Dermis microvascular lymphatic vessel endothelial cell (primary cell): ENCODE results near the gene PLD1. TPM values are rescaled to one million over a fixed set of nuclear protein-coding genes. Genes with fewer than 3 reads are reported as not detected.
"Not testable (repeated sequence)": the region's sequence is repeated elsewhere in the genome, so short reads cannot be mapped to it uniquely, and the experiment has no call there.

ENCODE experiments used
- DNase-seq, 2 donors: peaks; one replicate each; pipeline versions ENCODE4 v3.0.0 to v3.0.0-alpha.2; 2010; ENCODE audit warnings: low read depth in 2 of 2
- total RNA-seq: library from RNA; depleted of rRNA; stranded (reverse); fragments of >200 nt; gene quantifications from 2 replicates; pipeline ENCODE4 v1.2.1, GENCODE V29; 2014

Gene PLD1
- total RNA-seq, 1 donor from 2014 or later: 89.2 TPM

DNA sequence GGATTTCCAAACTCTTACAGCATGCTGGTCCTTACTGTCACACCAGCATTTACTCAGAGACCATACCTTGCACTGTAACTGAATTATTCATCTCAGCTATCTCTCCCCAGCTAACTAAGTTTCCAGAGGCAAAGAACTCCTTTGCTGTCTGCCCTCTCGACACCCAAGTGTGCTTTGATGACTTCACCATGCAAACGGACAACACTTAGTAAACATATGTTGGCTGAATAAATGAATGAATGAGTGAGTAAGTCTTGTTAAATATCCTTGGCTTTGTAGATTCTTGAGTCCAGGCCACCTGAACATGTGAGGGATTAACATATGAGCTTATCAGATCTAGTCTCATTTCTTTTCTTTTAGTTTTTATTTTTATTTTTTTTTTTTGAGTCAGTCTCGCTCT lies 138.2 kb downstream of the PLD1 start:
- DNase-seq: no peak

DNA sequence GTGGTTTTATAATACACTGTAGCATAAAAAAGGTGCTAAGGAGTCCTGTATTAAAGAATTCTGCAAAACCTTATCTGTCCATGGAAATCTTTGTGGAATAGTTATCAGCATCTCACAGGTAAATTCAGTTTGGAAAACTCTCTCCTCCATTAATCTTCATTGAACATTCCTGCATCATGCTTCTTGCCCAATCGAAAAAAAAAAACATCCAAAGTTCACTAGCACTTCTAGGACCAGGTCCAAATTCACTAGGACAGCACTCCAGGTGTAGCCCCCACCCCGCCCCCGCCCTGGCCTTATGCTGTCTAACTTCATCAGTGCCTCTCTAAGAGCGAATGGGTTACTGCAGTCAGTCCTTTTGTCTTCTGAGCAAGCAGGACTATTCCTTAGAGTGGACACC lies 138.6 kb downstream of the PLD1 start:
- no peak for DNase-seq

DNA sequence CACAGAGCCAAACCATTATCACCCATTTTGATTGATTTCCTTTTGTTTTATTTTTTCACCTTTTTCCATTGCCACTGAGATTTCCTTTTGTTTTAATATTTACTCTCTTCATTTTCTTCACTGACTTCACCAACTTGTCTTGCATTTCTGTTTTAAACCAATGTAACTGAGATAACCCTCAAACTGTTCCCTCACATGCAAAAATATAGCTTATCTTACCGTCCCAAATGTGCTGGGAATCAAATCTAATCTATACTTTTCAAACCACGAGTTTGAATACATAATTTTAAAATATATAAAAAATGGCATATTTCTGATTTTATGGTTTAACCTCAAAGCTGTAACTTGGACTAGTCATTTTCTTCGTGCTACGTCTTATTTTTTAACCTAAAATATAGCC lies 143.8 kb downstream of the PLD1 start:
- DNase-seq: no peak

DNA sequence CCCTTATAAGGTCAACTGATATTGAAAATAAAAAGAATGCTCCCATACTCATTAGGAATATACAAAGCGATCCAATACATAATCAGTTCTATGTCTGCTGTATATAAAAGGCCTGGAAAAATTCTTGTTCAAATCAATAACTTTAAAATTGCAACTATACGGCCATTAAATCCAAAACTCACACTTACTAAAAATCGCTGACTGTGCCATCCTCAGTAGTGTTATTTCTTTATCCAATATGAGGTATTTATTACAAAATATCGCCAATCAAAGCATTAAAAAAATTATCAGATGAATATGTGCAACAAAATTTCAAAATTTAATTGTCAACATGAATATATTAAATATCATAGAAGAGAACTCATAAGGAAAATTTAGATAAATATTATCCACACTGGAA lies 146.5 kb downstream of the PLD1 start:
- DNase-seq: no peak

DNA sequence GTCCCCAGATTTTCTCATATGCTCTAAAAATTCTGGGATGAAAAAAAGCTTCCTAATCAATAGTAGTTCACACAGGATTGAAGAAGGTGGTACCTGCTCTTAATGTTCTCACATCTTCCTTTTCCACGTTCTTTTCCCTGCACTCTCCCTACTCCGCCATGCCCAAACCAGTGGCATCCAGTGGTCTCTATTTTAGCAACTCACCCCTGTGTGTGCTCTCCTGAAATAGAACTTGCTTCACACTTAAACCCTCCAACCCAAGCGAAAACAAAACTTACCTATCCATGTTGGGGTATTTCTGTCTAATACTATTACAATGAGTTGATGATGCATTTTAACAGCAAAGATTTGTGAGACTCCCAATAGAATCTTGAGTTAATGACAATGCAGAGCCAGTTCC lies 148.8 kb downstream of the PLD1 start:
- DNase-seq: no peak

DNA sequence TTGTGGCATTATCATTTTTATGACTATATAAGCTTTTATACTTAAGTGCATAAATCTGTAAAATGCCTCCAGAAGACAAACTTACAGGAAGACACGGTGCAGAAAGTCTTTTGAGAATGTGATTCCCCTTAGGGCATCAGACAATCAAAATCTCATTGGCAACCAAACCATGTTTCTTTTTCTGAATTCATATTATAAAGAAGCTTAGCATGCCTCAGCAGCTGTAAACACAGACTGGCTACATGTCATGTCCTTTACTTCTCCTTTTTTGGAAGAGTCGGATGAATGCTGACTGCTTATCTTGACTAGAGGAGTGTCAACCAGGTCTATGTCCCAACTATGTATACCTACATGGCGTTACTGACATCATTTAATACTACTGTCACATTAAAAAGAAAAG lies 150.1 kb downstream of the PLD1 start:
- DNase-seq: no peak

DNA sequence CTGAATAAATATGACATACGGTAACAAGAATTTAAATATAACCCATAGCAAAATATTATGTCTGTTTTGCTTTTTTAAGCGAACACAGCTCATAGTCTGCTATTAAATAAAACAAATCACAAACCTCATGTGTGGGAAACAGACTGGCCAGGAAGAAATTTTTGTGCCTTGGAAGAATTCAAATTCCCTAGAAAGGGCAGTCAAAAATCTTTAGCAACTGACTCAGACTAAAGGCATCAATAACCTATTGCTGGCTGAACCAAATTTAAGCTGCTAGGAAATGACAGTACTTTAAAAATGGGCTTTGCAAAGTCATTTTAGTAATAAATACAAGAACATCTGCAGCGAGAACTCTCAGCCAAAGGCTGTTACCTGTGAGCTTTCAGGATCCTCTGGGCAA lies 151.4 kb downstream of the PLD1 start:
- no peak for DNase-seq

DNA sequence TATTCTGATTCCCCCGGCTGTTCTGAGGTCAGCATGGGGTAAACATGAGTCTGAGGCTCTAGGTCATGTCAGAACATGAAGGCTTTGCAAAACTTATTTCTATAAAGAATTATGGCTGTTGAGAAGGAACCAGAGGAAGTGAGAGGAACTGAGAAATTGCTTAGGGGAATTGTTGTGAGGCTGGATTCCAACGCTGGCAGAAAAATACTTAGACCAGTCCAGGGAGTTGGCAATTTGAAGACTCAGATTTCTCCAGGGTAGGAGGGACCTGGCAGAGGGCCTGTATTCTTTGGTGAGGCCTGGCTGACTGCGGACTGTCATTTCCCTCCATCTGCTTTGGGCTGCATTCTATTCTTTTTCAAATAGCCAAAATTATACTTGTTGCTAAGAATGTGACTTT lies 155.5 kb downstream of the PLD1 start:
- DNase-seq: peak in 1 of 2 donors; percentile 54

DNA sequence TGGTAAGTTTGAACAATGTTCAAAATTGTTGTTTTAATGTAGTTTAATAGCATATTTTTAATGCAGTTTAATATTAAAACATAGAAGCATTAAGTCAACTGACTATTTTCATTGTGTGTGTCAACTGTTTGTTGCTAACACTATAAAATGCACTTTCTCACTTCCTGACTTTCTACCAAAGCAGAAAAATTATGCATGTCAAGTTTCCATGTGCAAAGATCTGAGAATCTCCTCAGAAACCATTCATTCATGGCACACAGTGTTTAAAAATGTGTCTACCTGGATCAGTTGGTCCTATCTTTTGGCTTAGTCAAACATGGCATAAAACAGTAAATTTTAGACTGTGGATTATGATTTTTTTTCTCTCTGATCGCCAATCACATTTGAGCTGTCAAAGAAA lies 156.0 kb downstream of the PLD1 start:
- no peak for DNase-seq

DNA sequence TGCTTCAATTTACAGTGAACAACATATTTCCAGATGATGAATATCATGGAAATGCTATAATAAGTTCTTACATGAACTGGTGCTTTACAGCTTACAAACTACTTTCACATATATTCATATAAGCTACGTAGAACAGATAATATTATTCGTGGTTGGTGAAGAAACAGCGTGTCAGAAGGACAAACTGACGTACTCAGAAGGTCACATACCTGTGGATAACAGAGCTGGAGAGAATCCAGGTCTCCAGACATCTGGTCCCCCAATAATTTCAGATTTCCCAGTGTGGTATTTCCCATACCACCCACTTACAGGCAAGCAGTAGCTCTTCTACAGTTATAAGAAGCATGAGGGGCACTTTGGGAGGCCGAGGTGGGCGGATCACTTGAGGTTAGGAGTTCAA lies 156.6 kb downstream of the PLD1 start:
- no peak for DNase-seq

DNA sequence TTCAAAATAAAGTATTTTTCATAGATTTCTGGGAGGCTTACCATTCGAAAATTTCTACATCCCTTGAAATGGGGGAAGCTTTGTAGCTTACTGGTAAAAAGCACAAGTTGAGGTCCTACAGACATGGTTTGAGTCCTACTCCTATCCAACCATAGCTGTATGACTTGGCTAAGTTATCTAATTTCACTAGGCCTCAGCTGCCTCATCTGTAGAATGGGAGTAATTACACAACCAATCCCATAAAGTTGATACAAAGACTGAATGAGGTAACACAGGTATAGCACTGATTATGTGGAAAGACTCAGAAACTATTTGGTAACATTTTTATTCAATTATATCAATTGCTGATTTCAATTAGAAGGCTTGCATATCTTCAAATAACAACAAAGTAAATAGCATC lies 157.4 kb downstream of the PLD1 start:
- DNase-seq: no peak

DNA sequence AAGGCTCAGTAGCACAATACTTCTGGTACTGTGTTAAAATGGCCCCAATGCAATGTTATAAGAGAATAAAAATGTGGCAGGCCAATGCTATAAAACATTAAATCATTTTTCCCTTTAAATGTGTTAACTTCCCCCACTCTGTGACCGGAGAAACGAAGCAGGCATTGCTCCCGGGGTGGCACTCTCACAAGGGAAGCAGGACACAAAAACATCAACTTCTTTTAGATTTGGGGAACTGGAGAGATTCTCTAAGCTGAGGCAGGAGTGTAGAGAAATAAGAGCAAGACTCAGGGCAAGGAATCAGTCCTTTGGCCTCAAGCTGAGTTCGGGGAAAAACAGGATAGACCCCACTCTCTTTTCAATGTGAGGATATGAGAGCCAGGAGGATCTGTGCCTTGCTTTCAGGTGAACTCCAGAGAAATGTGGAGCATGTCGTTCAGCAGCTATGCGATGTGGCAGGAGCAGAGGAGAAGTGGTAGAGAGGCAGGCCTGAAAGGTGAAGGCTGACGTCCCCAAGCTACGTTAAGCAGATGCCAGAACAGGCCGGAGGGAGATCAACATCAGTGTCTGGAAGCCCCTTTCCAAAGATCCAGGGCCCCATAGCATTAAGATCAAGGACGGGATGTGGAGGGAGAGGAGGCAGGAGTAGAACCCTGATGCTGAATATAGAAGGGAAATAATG lies 160.2 kb downstream of the PLD1 start:
- DNase-seq: no peak

DNA sequence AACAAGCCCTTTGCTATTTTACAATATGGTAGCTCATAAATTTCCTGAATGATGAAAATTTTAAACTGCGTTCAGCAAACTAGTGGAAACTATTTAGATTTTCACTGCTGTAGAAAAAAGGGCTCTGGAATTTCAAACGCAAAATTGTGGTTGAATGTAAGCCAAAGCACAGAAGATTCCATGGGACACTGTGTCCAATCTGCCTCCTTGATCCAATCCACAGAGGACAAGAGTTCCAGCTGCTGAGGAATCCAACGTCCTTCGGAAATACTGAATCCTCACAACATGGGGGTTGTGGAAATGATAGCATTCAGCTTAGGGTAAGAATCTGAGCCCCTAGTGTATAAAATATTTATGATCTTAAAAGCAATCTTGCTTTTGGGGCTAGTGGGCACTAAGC lies 161.0 kb downstream of the PLD1 start:
- DNase-seq: no peak

DNA sequence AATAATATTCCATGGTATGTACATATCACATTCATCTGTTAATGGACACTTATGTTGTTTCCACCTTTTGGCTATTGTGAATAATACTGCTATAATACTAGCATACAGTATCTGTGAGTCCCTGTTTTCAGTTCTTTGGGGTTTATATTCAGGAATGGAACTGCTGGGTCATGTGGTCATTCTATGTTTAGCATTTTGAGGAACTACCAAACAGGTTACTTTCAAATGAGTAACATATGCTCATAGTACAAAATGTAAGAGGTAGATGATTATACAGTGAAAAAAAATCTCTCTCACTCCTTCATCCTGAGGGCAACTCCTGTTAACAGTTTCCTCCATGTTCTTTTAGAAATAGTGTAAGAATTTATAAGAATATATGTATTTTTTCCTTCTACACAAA lies 162.2 kb downstream of the PLD1 start:
- no peak for DNase-seq

DNA sequence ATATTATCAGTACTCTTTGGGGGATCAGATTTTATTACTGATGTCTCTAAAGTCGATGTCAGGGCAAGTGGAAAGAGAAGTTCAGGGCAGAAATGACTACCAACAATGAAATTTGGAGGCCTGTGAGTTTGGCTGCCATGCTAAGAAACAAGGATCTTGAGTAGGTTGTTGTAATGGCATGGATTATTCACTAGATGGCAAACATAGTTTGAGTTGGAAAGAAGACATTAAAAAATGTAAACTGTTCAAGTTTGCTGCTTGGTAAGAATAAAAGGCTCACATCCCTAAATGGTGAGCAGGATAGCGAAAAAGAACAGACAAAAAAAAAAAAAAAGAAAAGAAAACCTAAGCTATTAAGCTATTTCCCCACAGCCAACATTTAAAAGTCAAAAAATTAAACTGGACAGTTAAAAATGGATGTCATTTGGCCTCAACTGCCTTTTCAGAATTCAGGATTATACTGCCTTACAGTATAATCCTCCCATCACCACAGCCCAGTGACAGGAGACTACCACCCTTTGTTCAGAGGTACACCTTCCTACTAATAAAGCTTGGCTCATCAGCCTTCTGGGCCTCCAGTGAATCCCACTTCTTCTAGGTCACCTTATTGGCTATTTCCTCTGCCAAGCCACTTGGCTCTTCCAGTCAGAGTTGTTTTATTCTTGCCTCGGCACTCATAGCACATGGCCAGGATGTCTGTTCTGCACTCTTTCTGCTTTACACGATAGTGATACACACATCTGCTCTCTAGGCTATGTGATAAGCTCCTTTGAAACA lies 163.7 kb downstream of the PLD1 start:
- peak; percentile 7 to 62 for DNase-seq

DNA sequence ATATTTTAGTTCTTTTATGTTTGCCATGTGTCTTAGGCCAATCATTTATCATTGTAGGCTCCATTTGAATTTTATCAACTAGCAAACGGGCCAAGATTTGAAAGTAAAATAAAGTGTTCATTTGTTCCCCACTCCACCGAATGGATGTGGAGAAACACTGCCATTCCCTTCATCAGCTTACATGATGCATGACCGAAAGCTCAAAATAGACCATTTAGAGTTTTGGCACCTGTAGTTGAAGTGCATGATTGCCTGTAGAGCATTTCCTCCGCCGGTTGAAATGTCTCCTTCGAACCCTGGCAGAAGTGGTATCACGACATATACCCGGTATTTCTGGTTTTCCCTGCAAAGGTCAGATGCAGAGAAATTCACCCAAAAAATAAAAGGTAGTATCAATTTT lies 165.6 kb downstream of the PLD1 start:
- DNase-seq: no peak

DNA sequence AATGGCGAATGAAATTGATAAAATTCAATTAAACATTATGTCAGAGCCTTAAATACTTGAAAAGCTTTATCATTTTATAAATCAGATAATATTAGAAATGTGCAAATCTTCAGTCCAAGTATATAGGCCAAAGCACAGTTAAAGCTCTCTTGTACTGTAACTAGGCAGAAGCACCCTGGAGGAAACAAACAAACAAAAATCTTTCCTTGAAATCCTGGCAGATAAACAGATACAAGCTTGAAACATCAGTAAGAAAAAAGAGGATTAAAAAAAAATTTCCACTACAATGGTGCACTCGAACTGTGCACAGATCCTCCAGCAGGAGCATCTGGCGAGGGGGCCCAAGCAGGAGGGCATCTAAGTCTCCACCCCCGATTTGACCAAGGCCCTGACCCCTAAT lies 166.6 kb downstream of the PLD1 start:
- no peak for DNase-seq

DNA sequence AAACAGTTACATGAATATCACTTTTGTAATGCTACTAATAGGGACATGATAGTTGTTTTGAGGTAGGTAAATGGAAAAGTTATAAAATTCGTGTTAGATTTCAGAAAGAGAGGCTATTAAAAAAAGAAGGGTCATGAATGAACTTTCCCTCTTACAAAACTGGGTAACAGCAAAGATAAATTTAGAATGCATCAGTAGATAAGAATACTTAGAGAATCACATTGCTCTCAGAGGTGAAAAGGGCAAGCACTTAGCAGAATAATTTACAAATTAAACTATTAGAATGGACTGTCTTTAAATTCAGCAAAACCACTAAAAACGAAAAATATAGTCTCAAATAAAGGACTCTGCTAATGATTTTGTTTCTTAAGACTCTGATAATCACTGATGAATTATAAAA lies 167.2 kb downstream of the PLD1 start:
- no peak for DNase-seq

DNA sequence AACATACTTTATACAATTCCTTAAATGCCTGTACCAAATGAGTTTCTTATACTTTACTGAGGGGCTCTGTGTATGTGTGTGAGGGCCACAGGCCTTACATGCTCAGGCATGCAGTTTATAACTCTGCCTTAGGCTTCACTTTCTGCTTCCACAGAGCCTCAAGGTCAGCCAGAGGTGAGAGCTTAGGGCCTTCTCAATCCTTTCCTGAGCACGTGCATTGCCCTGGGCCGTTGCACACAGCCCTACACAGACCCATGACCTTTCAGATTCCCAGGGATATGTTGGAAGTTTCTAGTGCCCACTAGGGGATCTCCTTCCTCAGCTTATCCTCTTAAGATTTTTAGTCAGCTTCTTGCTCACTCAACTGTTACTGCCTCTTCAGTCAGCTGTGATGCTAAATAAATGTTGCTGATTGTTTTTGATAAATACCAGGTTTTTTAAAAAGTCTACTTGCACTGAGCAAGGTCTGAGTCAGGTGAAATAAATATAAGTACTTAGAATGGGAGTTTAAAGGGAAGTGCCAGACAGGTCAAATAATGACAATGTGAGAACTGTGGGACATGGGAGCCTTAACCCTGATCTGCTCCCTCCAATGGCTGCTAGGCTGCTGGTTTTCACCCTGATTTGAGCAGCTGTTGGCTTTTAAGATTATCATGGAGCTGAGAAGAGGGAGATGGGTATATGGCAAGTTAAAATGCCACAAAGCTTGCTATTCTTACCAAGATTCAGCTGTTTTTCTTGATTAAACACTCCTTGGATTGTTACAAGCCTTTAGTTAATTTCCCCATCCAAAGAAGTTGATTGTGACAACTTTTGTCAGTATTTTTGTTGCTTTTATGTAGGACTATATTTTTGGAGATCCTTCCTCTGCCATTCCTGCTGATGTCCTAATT lies 169.5 kb downstream of the PLD1 start:
- peak in 1 of 2 donors; percentile 9 for DNase-seq

DNA sequence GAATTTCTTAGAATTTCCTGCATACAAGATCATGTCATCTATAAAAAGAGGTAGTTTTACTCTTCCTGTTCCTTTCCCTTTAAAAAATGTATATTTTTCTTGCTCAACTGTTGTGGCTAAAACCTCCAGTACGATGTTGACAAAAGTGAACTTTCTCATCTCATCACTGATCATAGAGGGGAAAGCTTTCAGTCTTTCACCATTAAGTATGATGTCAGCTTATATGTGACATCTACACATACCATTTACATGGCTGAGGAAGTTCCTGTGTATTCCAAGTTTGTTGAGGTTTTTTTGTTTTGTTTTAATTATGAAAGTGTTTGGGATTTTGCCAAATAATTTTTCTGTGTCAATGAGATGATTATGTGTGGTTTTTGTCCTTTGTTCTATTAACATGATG lies 173.6 kb downstream of the PLD1 start:
- no peak for DNase-seq

DNA sequence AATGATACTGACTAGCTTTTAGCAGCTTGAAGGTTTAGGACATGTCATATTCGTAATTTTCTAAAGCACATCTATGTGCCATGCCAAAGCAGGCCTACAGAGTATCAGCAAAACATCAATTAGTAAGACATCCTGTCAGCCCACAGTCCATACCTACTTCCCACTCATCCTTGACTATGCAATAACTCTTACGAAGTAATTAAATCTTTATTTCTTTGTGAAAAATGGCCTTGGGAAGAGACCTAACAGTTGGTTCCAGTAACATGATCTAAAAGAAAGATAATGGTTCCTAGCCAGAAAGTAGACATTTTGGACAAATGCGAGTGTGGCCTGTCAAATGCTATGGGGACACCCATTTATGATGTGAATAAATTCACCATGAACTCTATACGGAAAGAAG lies 177.5 kb downstream of the PLD1 start:
- no peak for DNase-seq

DNA sequence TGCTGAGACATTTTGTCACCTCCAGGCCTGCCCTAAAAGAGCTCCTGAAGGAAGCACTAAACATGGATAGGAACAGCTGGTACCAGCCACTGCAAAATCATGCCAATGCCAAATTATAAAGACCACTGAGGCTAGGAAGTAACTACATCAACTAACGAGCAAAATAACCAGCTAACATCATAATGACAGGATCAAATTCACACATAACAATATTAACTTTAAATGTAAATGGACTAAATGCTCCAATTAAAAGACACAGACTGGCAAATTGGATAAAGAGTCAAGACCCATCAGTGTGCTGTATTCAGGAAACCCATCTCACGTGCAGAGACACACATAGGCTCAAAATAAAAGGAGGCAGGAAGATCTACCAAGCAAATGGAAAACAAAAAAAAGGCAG lies 183.5 kb downstream of the PLD1 start:
- not testable (repeated sequence) for DNase-seq
